H1 (cell line): ENCODE data around the gene DOCK11. TPM values are rescaled to one million over a fixed set of nuclear protein-coding genes. Genes with fewer than 3 reads are reported as not detected.

Experiments used
- ASH2L ChIP-seq: fragments of 200-600, 300-600 bp; sonication (generic); IDR thresholded peaks from one replicate; pipeline ENCODE4 v1.7.1; 2017; ENCODE audit warnings: low read length
- polyA plus RNA-seq, 7 experiments: library from polyadenylated mRNA; depleted of rRNA in 3 of 7; stranded (reverse) in 5 of 7; unstranded in 2 of 7; fragments of >200 nt in 5 of 7; fragments of 200-250 nt in 2 of 7; gene quantifications; 1 replicate in 5 of 7; 2 replicates in 1 of 7; 4 replicates in 1 of 7; pipeline versions ENCODE4 v1.2.1 to v1.2.3, GENCODE V29; 2011 to 2013; ENCODE audit warnings: missing spikeins in 2 of 7, mixed read lengths in 2 of 7
- total RNA-seq: library from RNA; stranded (reverse); fragmentation: NEBNext Ultra II Directional; extraction: Animal tissue kit (Norgen Biotek cat#: 25700); gene quantifications from 2 replicates; pipeline ENCODE4 v1.2.1, GENCODE V29; 2021

DOCK11 gene
- total and polyA plus RNA-seq, 2 of the 8 experiments (the other 6 are each of a cell fraction or from before 2014, with no cell fraction given): 4.9 to 12.0 TPM

GRCh38 chrX:118652717-118653116 lies 157.1 kb downstream of the DOCK11 start (continued):
- TF ChIP-seq ASH2L: no peak
- TF ChIP-seq, all 59 proteins: peak for 0
